ENCODE results near the gene LHX4.

Gene LHX4

GRCh38 chr1:180227861-180228647 is 2.0 kb upstream of the LHX4 start:
- no peak for DNase-seq (ENCODE audit: low read depth)

GRCh38 chr1:180228648-180229482 is 1.2 kb upstream of the LHX4 start:
- no peak for DNase-seq (ENCODE audit: low read depth)

- DNase-seq (ENCODE audit: low read depth) = no peak
Observed at GRCh38 chr1:180230416-180230790, 339 bp downstream of the LHX4 start.

- no peak for DNase-seq (ENCODE audit: low read depth)
Observed at GRCh38 chr1:180230791-180231505, 884 bp downstream of the LHX4 start.

GRCh38 chr1:180231506-180231921 is 1.4 kb downstream of the LHX4 start:
- no peak for DNase-seq (ENCODE audit: low read depth)

- no peak for DNase-seq (ENCODE audit: low read depth)
Observed at GRCh38 chr1:180231936-180232335, 1.9 kb downstream of the LHX4 start.

GRCh38 chr1:180232521-180233043 is 2.5 kb downstream of the LHX4 start:
- DNase-seq (ENCODE audit: low read depth) = no peak

GRCh38 chr1:180233191-180234011 is 3.3 kb downstream of the LHX4 start:
- no peak for DNase-seq (ENCODE audit: low read depth)

- DNase-seq (ENCODE audit: low read depth) = no peak
Observed at GRCh38 chr1:180234369-180235076, 4.5 kb downstream of the LHX4 start.

GRCh38 chr1:180235077-180235501 is 5.0 kb downstream of the LHX4 start:
- DNase-seq (ENCODE audit: low read depth) = no peak

- no peak for DNase-seq (ENCODE audit: low read depth)
Observed at GRCh38 chr1:180235502-180236239, 5.6 kb downstream of the LHX4 start.

- no peak for DNase-seq (ENCODE audit: low read depth)
Observed at GRCh38 chr1:180236698-180237509, 6.8 kb downstream of the LHX4 start.

GRCh38 chr1:180237869-180238476 is 7.9 kb downstream of the LHX4 start:
- DNase-seq (ENCODE audit: low read depth) = no peak

- DNase-seq (ENCODE audit: low read depth) = no peak
Observed at GRCh38 chr1:180238675-180239074, 8.6 kb downstream of the LHX4 start.

- DNase-seq (ENCODE audit: low read depth) = no peak
Observed at GRCh38 chr1:180239145-180240096, 9.4 kb downstream of the LHX4 start.

- no peak for DNase-seq (ENCODE audit: low read depth)
Observed at GRCh38 chr1:180241716-180242544, 11.9 kb downstream of the LHX4 start.

All from GM04504 (cell line).